GM23248 (cell line): ENCODE results near the gene PRG2. TPM values are rescaled to one million over a fixed set of nuclear protein-coding genes. Genes with fewer than 3 reads are reported as not detected.
A peak's percentile ranks its signal among the peaks of the same experiment; 100 is the strongest.

ENCODE experiments used
- DNase-seq: peaks from one replicate; pipeline ENCODE4 v3.0.0-alpha.2; 2015
- H2AFZ ChIP-seq: fragments of 200-600 bp; sonication (generic); 2 replicates; pipeline ENCODE4 v1.6.1; 2016; ENCODE audit warnings: antibody characterized with exemption
- H3F3A ChIP-seq: fragments of 200-600 bp; sonication (generic); 2 replicates; pipeline ENCODE4 v1.6.1; 2016; ENCODE audit warnings: mild to moderate bottlenecking, antibody characterized with exemption, mixed run types; ENCODE audit not compliant: insufficient read depth
- H3K27ac ChIP-seq: fragments of 200-600 bp; sonication (generic); 2 replicates; pipeline ENCODE4 v1.5.1; 2016; ENCODE audit warnings: mild to moderate bottlenecking
- H3K27me3 ChIP-seq: fragments of 200-600 bp; sonication (generic); replicated peaks from 2 replicates; pipeline ENCODE4 v1.6.1; 2016; ENCODE audit warnings: mild to moderate bottlenecking; ENCODE audit not compliant: insufficient read depth
- H3K36me3 ChIP-seq: fragments of 200-600 bp; sonication (generic); 2 replicates; pipeline ENCODE4 v1.6.1; 2016; ENCODE audit warnings: low read depth, mild to moderate bottlenecking
- H3K4me1 ChIP-seq: fragments of 200-600 bp; sonication (generic); 2 replicates; pipeline ENCODE4 v1.6.1; 2016; ENCODE audit warnings: mild to moderate bottlenecking; ENCODE audit not compliant: insufficient read depth
- H3K4me2 ChIP-seq: fragments of 200-600 bp; sonication (generic); one replicate; pipeline ENCODE4 v1.6.1; 2016; ENCODE audit warnings: mild to moderate bottlenecking; ENCODE audit not compliant: unreplicated experiment
- H3K4me3 ChIP-seq: fragments of 200-600 bp; sonication (generic); 2 replicates; pipeline ENCODE4 v1.5.1; 2016; ENCODE audit warnings: mild to moderate bottlenecking
- H3K79me2 ChIP-seq: fragments of 200-600 bp; sonication (generic); 2 replicates; pipeline ENCODE4 v1.6.1; 2016; ENCODE audit warnings: mild to moderate bottlenecking; ENCODE audit not compliant: insufficient read depth
- H3K9ac ChIP-seq: fragments of 200-600 bp; sonication (generic); 2 replicates; pipeline ENCODE4 v1.6.1; 2016; ENCODE audit warnings: mild to moderate bottlenecking
- H3K9me2 ChIP-seq: fragments of 200-600 bp; sonication (generic); 2 replicates; pipeline ENCODE4 v1.6.1; 2016; ENCODE audit warnings: mixed run types, mild to moderate bottlenecking, moderate library complexity; ENCODE audit not compliant: insufficient read depth
- H3K9me3 ChIP-seq: fragments of 200-600 bp; sonication (generic); one replicate; pipeline ENCODE4 v1.6.1; 2017; ENCODE audit warnings: low read depth
- H4K20me1 ChIP-seq: fragments of 200-600 bp; sonication (generic); 2 replicates; pipeline ENCODE4 v1.6.0; 2016; ENCODE audit not compliant: insufficient read depth
- EZH2 ChIP-seq: fragments of 200-600 bp; sonication (generic); IDR thresholded peaks from 2 replicates; pipeline ENCODE4 v1.6.1; 2018; ENCODE audit warnings: antibody characterized with exemption, mild to moderate bottlenecking; ENCODE audit not compliant: insufficient read depth, poor library complexity, severe bottlenecking
- EZH2phosphoT487 ChIP-seq: fragments of 200-600 bp; sonication (generic); IDR thresholded peaks from 2 replicates; pipeline ENCODE4 v1.6.1; 2018; ENCODE audit warnings: antibody characterized with exemption, moderate library complexity, mild to moderate bottlenecking, low read depth; ENCODE audit not compliant: insufficient read depth
- WGBS, 2 experiments: methylation state at CpG; one replicate each; pipeline ENCODE4 v1.1.6; 2015 to 2017; ENCODE audit warnings: low lambda C conversion rate in 2 of 2, low coverage in 1 of 2; ENCODE audit errors: missing lambda C conversion rate in 2 of 2; 5-methylcytosine and 5-hydroxymethylcytosine counted together
- in situ Hi-C: fragments of 300-500 bp; cut with MboI; formaldehyde crosslinking; loops from 2 replicates; pipeline ENCODE4 v1.15.0; 2020
- polyA plus RNA-seq: library from polyadenylated mRNA; unstranded; fragments of >200 nt; fragmentation: Nextera tagmentation; extraction: Ambion mirVana; gene quantifications from 2 replicates; pipeline ENCODE4 v1.2.1, GENCODE V29; 2016
- total RNA-seq: library from RNA; depleted of rRNA; stranded (reverse); fragments of >200 nt; shearing (Covaris generic); gene quantifications from 2 replicates; pipeline ENCODE4 v1.2.3, GENCODE V29; 2014

PRG2 gene
- total and polyA plus RNA-seq, 2 experiments from 2014 or later: 2.2 to 2.8 TPM

- Histone ChIP-seq H3K9ac (peak overlapping the region; percentile 39; the same call in 1 of the 2 replicates), H3K4me3 (no peak overlapping the region), H2AFZ (no peak overlapping the region), H3K9me3 (no peaks in the 10 kb centered on the region), H3K9me2 (no peaks in the 10 kb centered on the region), H3K36me3 (peaks cover 15% of the 10 kb centered on the region), H3F3A (peaks cover 18% of the 10 kb centered on the region), H3K27ac (peak overlapping the region; percentile 68), H3K4me1 (peaks cover 5% of the 10 kb centered on the region), H3K79me2 (no peaks in the 10 kb centered on the region), H4K20me1 (no peaks in the 10 kb centered on the region), H3K4me2 (no peak overlapping the region), H3K27me3 (no peaks in the 10 kb centered on the region)
- DNase-seq: peak; percentile 87
- TF ChIP-seq EZH2phosphoT487: no peak
- no peak for TF ChIP-seq EZH2
- in situ Hi-C loops: no loop called here
- WGBS, 2 experiments: 28 to 30% methylated on average over 4 of the region's 4 CpGs
Measured at GRCh38 chr11:57417056-57417455, 26.6 kb upstream of the PRG2 start.

DNA sequence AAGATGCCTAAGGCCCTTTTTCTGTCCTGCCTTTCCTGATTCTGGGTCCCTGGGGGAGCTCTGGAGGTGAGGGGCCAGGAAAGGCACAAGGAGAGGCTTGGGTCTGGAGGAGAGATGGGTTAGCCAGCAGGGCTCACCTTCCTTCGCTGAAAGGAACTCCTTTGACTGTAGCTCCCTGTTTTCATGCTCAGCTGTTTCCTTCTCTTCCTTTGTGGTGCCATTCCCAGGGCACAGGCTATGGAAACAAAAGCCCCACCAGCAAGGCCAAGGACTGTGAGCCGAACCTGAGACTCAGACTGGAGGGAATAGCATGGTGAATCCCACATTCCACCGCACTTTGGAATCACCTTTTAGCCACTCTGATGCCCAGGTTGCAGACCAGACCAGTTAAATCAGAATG is 26.0 kb upstream of the PRG2 start:
- H3K4me2 ChIP-seq: no peak overlapping the region
- peaks cover 15% of the 10 kb centered on the region for H3K36me3 ChIP-seq
- no peaks in the 10 kb centered on the region for H4K20me1 ChIP-seq
- H3K9me2 ChIP-seq: no peaks in the 10 kb centered on the region
- H3K4me1 ChIP-seq: peaks cover 5% of the 10 kb centered on the region
- peaks cover 18% of the 10 kb centered on the region for H3F3A ChIP-seq
- no peak for DNase-seq
- H2AFZ ChIP-seq: no peak overlapping the region
- no peaks in the 10 kb centered on the region for H3K27me3 ChIP-seq
- TF ChIP-seq EZH2phosphoT487: no peak
- TF ChIP-seq EZH2: no peak
- H3K79me2 ChIP-seq: no peaks in the 10 kb centered on the region
- no peaks in the 10 kb centered on the region for H3K9me3 ChIP-seq
- peak overlapping the region; percentile 39; the same call in 1 of the 2 replicates for H3K9ac ChIP-seq
- H3K27ac ChIP-seq: peak overlapping the region; percentile 68
- WGBS, 2 experiments: 100% methylated on average over 3 of the region's 3 CpGs
- in situ Hi-C loops: no loop called here
- no peak overlapping the region for H3K4me3 ChIP-seq

DNA sequence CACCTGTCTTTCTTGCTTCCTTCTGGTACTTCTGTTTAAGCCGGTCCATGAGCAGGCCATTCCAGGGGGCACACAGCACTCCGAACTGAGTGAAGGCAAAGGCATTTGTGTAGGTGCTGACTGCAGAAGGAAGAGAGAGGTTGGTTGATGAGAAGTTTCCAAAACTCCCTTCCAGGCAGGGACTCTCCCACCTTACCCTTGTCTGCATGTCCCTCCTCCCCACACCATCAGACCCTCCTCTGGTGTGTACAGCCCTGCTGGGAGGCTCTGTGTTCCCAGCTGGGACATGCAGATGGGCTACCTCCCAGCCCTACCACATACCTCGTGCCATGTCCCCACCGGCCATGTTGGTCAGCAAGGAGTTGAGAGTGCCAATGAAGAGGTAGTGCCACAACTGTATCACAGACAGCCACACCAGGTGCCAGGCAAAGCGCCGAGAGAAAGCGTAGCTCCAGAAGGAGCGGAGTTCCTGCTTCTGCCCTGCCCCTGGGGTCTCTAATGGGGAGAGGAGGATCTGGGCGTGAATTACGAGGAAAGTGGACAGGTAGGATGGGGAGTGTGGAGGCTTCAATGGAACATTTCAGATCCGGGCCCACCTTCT is 24.3 kb upstream of the PRG2 start:
- Histone ChIP-seq H3F3A (peaks cover 22% of the 10 kb centered on the region), H3K4me2 (no peak overlapping the region), H3K9ac (no peak overlapping the region), H3K4me1 (peaks cover 5% of the 10 kb centered on the region), H3K9me2 (no peaks in the 10 kb centered on the region), H3K4me3 (no peak overlapping the region), H4K20me1 (no peaks in the 10 kb centered on the region), H3K79me2 (no peaks in the 10 kb centered on the region), H3K27me3 (no peaks in the 10 kb centered on the region), H3K36me3 (peaks cover 15% of the 10 kb centered on the region), H3K9me3 (no peaks in the 10 kb centered on the region), H2AFZ (no peak overlapping the region), H3K27ac (no peak overlapping the region)
- DNase-seq: no peak
- TF ChIP-seq EZH2: no peak
- no peak for TF ChIP-seq EZH2phosphoT487
- 87 to 89% methylated on average over 11 of the region's 11 CpGs for WGBS, 2 experiments
- in situ Hi-C loops: no loop called here

DNA sequence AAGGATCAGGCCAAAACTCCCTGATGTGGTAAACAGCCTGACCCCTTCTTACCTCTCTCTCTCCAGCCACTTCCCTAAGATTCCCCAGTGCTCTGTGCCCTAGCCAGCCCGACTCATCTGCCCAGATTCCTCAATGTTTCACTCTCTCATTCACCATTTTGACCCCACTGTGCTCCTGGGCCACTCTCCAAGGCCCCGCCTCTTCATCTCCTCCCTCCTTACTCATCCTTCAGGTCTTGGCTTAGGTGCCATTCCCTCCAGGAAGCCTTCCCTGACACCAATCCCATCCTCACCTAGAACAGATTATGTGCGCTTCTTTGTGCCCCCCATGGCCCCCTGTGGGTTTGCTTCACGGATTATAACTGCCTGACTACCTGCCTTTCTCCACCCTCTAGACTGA is 23.2 kb upstream of the PRG2 start:
- Histone ChIP-seq H3K9me2 (no peaks in the 10 kb centered on the region), H3K27ac (no peak overlapping the region), H3K27me3 (no peaks in the 10 kb centered on the region), H3K9me3 (no peaks in the 10 kb centered on the region), H3K4me3 (no peak overlapping the region), H3K79me2 (no peaks in the 10 kb centered on the region), H3K9ac (no peak overlapping the region), H3K4me1 (peaks cover 5% of the 10 kb centered on the region), H3K4me2 (no peak overlapping the region), H3K36me3 (peaks cover 15% of the 10 kb centered on the region), H3F3A (peaks cover 22% of the 10 kb centered on the region), H2AFZ (no peak overlapping the region), H4K20me1 (no peaks in the 10 kb centered on the region)
- DNase-seq: no peak
- WGBS, 2 experiments: 97 to 98% methylated on average over 4 of the region's 4 CpGs
- in situ Hi-C loops: no loop called here
- TF ChIP-seq EZH2phosphoT487 (no peak), EZH2 (no peak)

GRCh38 chr11:57410287-57410686 is 19.8 kb upstream of the PRG2 start:
- no peak overlapping the region for H3K4me2 ChIP-seq
- no peak overlapping the region for H3K4me3 ChIP-seq
- H3K36me3 ChIP-seq: 0 out of 2 replicates have a peak, but pooled peaks cover 13% of the 10 kb centered on the region
- peak; percentile 80 for DNase-seq
- H3K4me1 ChIP-seq: peaks cover 20% of the 10 kb centered on the region
- TF ChIP-seq EZH2 (no peak), EZH2phosphoT487 (no peak)
- in situ Hi-C loops: no loop called here
- no peak overlapping the region for H3K9ac ChIP-seq
- H3K9me2 ChIP-seq: no peaks in the 10 kb centered on the region
- H3K79me2 ChIP-seq: no peaks in the 10 kb centered on the region
- H3F3A ChIP-seq: peaks cover 29% of the 10 kb centered on the region
- no peak overlapping the region for H3K27ac ChIP-seq
- H4K20me1 ChIP-seq: no peaks in the 10 kb centered on the region
- H3K9me3 ChIP-seq: no peaks in the 10 kb centered on the region
- H2AFZ ChIP-seq: no peak overlapping the region
- H3K27me3 ChIP-seq: no peaks in the 10 kb centered on the region
